IPS-NIHi11 (cell line): ENCODE measurements around the gene IZUMO2.
"Not testable (repeated sequence)": the region's sequence is repeated elsewhere in the genome, so short reads cannot be mapped to it uniquely, and the experiment has no call there.

Source experiments
- DNase-seq: peaks from one replicate; pipeline ENCODE4 v3.0.0; 2012; ENCODE audit warnings: mixed read lengths, low spot score

Gene IZUMO2

GRCh38 chr19:50135856-50136602 is 27.1 kb downstream of the IZUMO2 start:
- DNase-seq = not testable (repeated sequence)

GRCh38 chr19:50134777-50135719 is 28.0 kb downstream of the IZUMO2 start:
- not testable (repeated sequence) for DNase-seq

GRCh38 chr19:50133518-50134492 is 29.3 kb downstream of the IZUMO2 start:
- not testable (repeated sequence) for DNase-seq

GRCh38 chr19:50104012-50104411 is 59.1 kb downstream of the IZUMO2 start:
- DNase-seq = not testable (repeated sequence)

GRCh38 chr19:50103405-50103804 is 59.7 kb downstream of the IZUMO2 start:
- DNase-seq = not testable (repeated sequence)
